Suprapubic skin (tissue), 4 donors: ENCODE measurements around the gene AMN.

Experiments used
- CTCF ChIP-seq, 2 donors: fragments of 200-600 bp in 1 of 2; fragments of 450-650 bp in 1 of 2; sonication (generic) in 1 of 2; IDR thresholded peaks; one replicate each; pipeline ENCODE4 v1.5.1; 2016 to 2019; ENCODE audit warnings: antibody characterized with exemption in 2 of 2, mild to moderate bottlenecking in 1 of 2, moderate library complexity in 1 of 2
- EP300 ChIP-seq: sonication (generic); formaldehyde crosslinking; IDR thresholded peaks from one replicate; pipeline ENCODE4 v1.6.1; 2017; ENCODE audit warnings: antibody characterized with exemption
- POLR2AphosphoS5 ChIP-seq, 3 donors: sonication (generic); formaldehyde crosslinking; IDR thresholded peaks; one replicate each; pipeline ENCODE4 v1.6.1; 2017; ENCODE audit warnings: antibody characterized with exemption in 3 of 3

GRCh38 chr14:102917056-102917385, 5.4 kb upstream of the AMN start:
- TF ChIP-seq CTCF (IDR thresholded peaks at IDR 0.05) (no peak), EP300 (no peak), POLR2AphosphoS5 (IDR thresholded peaks at IDR 0.05) (no peak)
